Panc1 (cell line): ENCODE measurements around the gene DDAH1.

Experiments used
- CTCF ChIP-seq: fragments of 450-650 bp; IDR thresholded peaks from 2 replicates; pipeline ENCODE4 v1.5.1; 2017; ENCODE audit warnings: mild to moderate bottlenecking
- POLR2AphosphoS5 ChIP-seq: IDR thresholded peaks from 2 replicates; pipeline ENCODE4 v1.6.1; 2012; ENCODE audit warnings: mild to moderate bottlenecking, low read depth, low read length, moderate library complexity
- REST ChIP-seq, 2 experiments: IDR thresholded peaks; 2 replicates each; pipeline ENCODE4 v1.6.1; 2011 to 2012; ENCODE audit warnings: low read depth in 2 of 2, control low read depth in 1 of 2, low read length in 1 of 2, mild to moderate bottlenecking in 1 of 2, moderate library complexity in 1 of 2; ENCODE audit not compliant: insufficient read depth in 1 of 2
- SIN3A ChIP-seq: IDR thresholded peaks from 2 replicates; pipeline ENCODE4 v1.6.1; 2012; ENCODE audit warnings: low read depth, mild to moderate bottlenecking, low read length, moderate library complexity, borderline replicate concordance; ENCODE audit not compliant: insufficient read depth

DNA sequence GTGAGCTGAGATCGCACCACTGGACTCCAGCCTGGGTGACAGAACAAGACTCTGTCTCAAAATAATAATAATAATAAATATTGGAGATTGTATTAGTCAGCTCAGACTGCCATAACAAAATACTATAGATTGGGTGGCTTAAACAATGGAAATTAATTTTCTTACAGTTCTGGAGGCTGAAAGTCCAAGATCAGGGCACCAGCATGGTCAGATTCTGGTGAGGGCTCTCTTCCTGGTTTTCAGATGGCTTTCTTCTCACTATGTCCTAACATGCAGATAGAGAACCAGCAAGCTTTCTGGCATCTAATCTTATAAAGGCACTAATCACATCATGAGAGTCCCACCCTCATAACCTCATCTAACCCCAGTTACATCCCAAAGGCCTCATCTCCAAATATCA, 23.2 kb upstream of the DDAH1 start:
- TF ChIP-seq CTCF (no peak), REST (IDR thresholded peaks at IDR 0.05; ENCODE audit: insufficient read depth in 1 of 2, low read depth in 2 of 2, low read length in 1 of 2) (no peak), POLR2AphosphoS5 (no peak), SIN3A (no peak)
